A673 (cell line): ENCODE measurements around the gene BTG4. TPM values are rescaled to one million over a fixed set of nuclear protein-coding genes. Genes with fewer than 3 reads are reported as not detected.

ENCODE experiments used
- BruUV-seq: library from RNA; stranded (reverse); fragments of 400-500 nt; replicated peaks from 2 replicates; lab custom pipeline; 2021; lab: Mats Ljungman, UMichigan
- CTCF ChIA-PET: fragments of 300-600 bp; sonication (Branson Sonifier 250); formaldehyde crosslinking; loops from one replicate; lab custom pipeline; 2022; ENCODE audit warnings: antibody characterized with exemption; lab: Charles Lee
- POLR2A ChIA-PET: fragments of 300-600 bp; sonication (Branson Sonifier 250); formaldehyde crosslinking; loops from one replicate; lab custom pipeline; 2022; ENCODE audit warnings: antibody characterized with exemption; ENCODE audit not compliant: low non-redundant PET; lab: Charles Lee
- DNase-seq: peaks from one replicate; pipeline ENCODE4 v3.0.0-alpha.2; 2015; ENCODE audit warnings: low spot score
- H3K27ac ChIP-seq: fragments of 200-600 bp; sonication (generic); 2 replicates; pipeline ENCODE4 v1.5.1; 2016; ENCODE audit warnings: mixed run types, low read depth, mild to moderate bottlenecking, mixed read lengths, antibody characterized with exemption, low read length; ENCODE audit not compliant: poor library complexity, severe bottlenecking
- H3K27me3 ChIP-seq: fragments of 200-600 bp; sonication (generic); replicated peaks from 2 replicates; pipeline ENCODE4 v1.6.1; 2017; ENCODE audit warnings: mixed run types, low read depth, mild to moderate bottlenecking, mixed read lengths, antibody characterized with exemption, low read length; ENCODE audit not compliant: insufficient read depth, poor library complexity
- H3K36me3 ChIP-seq: fragments of 200-600 bp; sonication (generic); 2 replicates; pipeline ENCODE4 v1.6.1; 2016; ENCODE audit warnings: mixed run types, mild to moderate bottlenecking, mixed read lengths, antibody characterized with exemption, low read length; ENCODE audit not compliant: insufficient read depth, poor library complexity, severe bottlenecking
- H3K4me1 ChIP-seq: fragments of 200-600 bp; sonication (generic); 2 replicates; pipeline ENCODE4 v1.6.1; 2017; ENCODE audit warnings: mixed run types, mild to moderate bottlenecking, mixed read lengths, antibody characterized with exemption, low read length; ENCODE audit not compliant: insufficient read depth, poor library complexity, severe bottlenecking
- H3K4me3 ChIP-seq: fragments of 200-600 bp; sonication (generic); 2 replicates; pipeline ENCODE4 v1.5.1; 2016; ENCODE audit warnings: low read depth, mixed run types, mild to moderate bottlenecking, mixed read lengths, low read length; ENCODE audit not compliant: poor library complexity, severe bottlenecking
- H3K9me3 ChIP-seq: fragments of 200-600 bp; sonication (generic); 2 replicates; pipeline ENCODE4 v1.6.1; 2016; ENCODE audit warnings: mixed run types, low read depth, mild to moderate bottlenecking, mixed read lengths, antibody characterized with exemption, low read length; ENCODE audit not compliant: poor library complexity, severe bottlenecking
- CTCF ChIP-seq: fragments of 300-800, 200-600 bp; sonication (generic); conservative IDR thresholded peaks from 2 replicates; pipeline ENCODE4 v1.5.1; 2017; ENCODE audit warnings: low read depth, mild to moderate bottlenecking, antibody characterized with exemption, low read length, moderate library complexity, mixed read lengths
- EZH2 ChIP-seq: fragments of 200-600 bp; sonication (generic); IDR thresholded peaks from 2 replicates; pipeline ENCODE4 v1.6.1; 2017; ENCODE audit warnings: borderline replicate concordance, low read depth, mild to moderate bottlenecking, mixed read lengths, antibody characterized with exemption, low read length; ENCODE audit not compliant: poor library complexity, severe bottlenecking
- intact Hi-C: fragments of 100-400 bp; cut with micrococcal nuclease; formaldehyde crosslinking; loops from one replicate; pipeline ENCODE4 v1.10.0; 2022; ENCODE audit not compliant: unreplicated experiment
- total RNA-seq: library from RNA; stranded (reverse); gene quantifications from 2 replicates; pipeline ENCODE4 v1.2.3, GENCODE V29; 2021

The BTG4 gene
- total RNA-seq, 1 experiment from 2014 or later = not detected

- POLR2A ChIA-PET = no interaction called here
- no peaks in the 10 kb centered on the region for H3K36me3 ChIP-seq
- H3K4me3 ChIP-seq = no peak overlapping the region
- DNase-seq = no peak
- H3K27me3 ChIP-seq = no peaks in the 10 kb centered on the region
- no TSS peak for BruUV-seq
- H3K9me3 ChIP-seq = no peaks in the 10 kb centered on the region
- H3K27ac ChIP-seq = no peak overlapping the region
- intact Hi-C loops = no loop called here
- H3K4me1 ChIP-seq = peaks cover 16% of the 10 kb centered on the region
- no peak for TF ChIP-seq CTCF
- no peak for TF ChIP-seq EZH2
- CTCF ChIA-PET = no interaction called here
Measured at GRCh38 chr11:111537336-111537860, 25.2 kb upstream of the BTG4 start.

GRCh38 chr11:111535281-111535680, 23.1 kb upstream of the BTG4 start:
- Histone ChIP-seq H3K27me3 (no peaks in the 10 kb centered on the region), H3K36me3 (no peaks in the 10 kb centered on the region), H3K9me3 (no peaks in the 10 kb centered on the region), H3K4me3 (no peak overlapping the region), H3K27ac (no peak overlapping the region), H3K4me1 (peaks cover 5% of the 10 kb centered on the region)
- DNase-seq = no peak
- no peak for TF ChIP-seq CTCF
- ChIA-PET CTCF (no interaction called here), POLR2A (interaction anchor here (0.6 kb wide), 1 partner anchor 19 kb away, joined by 5 read pairs; no protein-coding TSS in a partner anchor)
- intact Hi-C loops = no loop called here
- no TSS peak for BruUV-seq

- POLR2A ChIA-PET = interaction anchor here (0.6 kb wide), 1 partner anchor 22 kb away, joined by 3 read pairs; no protein-coding TSS in a partner anchor
Measured at GRCh38 chr11:111532365-111532709, 20.2 kb upstream of the BTG4 start.

More at GRCh38 chr11:111532365-111532709, 20.2 kb upstream of the BTG4 start:
- TF ChIP-seq EZH2 = no peak
- TF ChIP-seq CTCF = no peak
- intact Hi-C loops = no loop called here
- no peaks in the 10 kb centered on the region for H3K9me3 ChIP-seq
- H3K4me3 ChIP-seq = no peak overlapping the region
- H3K4me1 ChIP-seq = no peaks in the 10 kb centered on the region
- no peak overlapping the region for H3K27ac ChIP-seq
- no peak for DNase-seq
- no TSS peak for BruUV-seq
- H3K36me3 ChIP-seq = no peaks in the 10 kb centered on the region
- CTCF ChIA-PET = no interaction called here
- H3K27me3 ChIP-seq = no peaks in the 10 kb centered on the region
